Measurements from ENCODE around the gene GNL1.
"Not testable (repeated sequence)": the region's sequence is repeated elsewhere in the genome, so short reads cannot be mapped to it uniquely, and the experiment has no call there.

GNL1 gene

DNA sequence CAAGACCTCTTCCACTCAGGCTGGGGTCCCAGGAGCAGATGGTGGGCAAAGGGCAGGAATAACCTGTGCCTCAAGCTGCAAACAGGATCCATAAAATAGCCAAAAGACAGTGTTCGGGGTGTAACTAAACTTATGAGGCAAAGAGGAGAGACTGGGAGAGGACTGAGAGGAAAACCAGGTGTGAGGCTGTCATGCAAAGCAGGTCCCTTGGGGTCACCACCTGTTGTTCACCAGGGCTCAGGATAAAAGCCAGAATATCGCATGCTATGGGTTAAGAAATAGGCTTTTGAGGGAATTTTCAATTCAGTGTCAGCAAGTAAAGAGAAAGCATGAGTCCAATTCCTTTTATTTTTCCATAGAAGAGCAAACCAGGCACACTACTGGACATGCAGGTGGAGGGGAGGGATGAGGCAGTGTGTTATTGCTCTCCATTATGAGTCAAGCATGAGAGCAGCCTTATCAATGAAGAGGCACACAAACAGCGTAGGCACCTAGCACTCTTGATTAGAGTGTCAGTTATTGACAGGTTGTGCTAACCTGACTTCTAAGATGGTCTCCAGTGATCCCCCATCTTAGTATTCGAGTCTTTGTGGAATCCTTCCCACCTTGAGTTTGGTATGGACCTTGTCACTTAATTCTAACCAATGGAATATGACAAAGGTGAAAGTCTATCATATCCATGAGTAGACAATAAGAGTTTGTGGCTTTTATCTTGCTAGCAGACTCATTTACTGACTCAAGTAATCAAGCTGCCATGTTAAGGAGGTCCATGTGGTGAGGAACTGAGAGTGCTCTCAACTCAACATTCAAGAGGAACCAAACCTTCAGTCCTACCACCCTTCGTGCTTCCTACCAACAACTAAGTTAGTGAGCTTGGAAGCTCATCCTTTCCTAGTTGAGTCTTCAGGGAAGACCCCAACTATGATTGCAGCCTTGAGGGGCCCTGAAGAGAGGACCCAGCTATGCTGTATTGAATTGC lies 48.2 kb downstream of the GNL1 start:
- DNase-seq (ENCODE audit: low read depth) = no peak
- H3K4me3 ChIP-seq (ENCODE audit: low read depth, low read length) = no peak overlapping the region
- TF ChIP-seq, protein P1, sequence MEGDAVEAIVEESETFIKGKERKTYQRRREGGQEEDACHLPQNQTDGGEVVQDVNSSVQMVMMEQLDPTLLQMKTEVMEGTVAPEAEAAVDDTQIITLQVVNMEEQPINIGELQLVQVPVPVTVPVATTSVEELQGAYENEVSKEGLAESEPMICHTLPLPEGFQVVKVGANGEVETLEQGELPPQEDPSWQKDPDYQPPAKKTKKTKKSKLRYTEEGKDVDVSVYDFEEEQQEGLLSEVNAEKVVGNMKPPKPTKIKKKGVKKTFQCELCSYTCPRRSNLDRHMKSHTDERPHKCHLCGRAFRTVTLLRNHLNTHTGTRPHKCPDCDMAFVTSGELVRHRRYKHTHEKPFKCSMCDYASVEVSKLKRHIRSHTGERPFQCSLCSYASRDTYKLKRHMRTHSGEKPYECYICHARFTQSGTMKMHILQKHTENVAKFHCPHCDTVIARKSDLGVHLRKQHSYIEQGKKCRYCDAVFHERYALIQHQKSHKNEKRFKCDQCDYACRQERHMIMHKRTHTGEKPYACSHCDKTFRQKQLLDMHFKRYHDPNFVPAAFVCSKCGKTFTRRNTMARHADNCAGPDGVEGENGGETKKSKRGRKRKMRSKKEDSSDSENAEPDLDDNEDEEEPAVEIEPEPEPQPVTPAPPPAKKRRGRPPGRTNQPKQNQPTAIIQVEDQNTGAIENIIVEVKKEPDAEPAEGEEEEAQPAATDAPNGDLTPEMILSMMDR (IDR thresholded peaks at IDR 0.05; ENCODE audit: control insufficient read depth, extremely low read depth, insufficient read depth) = no peak

DNA sequence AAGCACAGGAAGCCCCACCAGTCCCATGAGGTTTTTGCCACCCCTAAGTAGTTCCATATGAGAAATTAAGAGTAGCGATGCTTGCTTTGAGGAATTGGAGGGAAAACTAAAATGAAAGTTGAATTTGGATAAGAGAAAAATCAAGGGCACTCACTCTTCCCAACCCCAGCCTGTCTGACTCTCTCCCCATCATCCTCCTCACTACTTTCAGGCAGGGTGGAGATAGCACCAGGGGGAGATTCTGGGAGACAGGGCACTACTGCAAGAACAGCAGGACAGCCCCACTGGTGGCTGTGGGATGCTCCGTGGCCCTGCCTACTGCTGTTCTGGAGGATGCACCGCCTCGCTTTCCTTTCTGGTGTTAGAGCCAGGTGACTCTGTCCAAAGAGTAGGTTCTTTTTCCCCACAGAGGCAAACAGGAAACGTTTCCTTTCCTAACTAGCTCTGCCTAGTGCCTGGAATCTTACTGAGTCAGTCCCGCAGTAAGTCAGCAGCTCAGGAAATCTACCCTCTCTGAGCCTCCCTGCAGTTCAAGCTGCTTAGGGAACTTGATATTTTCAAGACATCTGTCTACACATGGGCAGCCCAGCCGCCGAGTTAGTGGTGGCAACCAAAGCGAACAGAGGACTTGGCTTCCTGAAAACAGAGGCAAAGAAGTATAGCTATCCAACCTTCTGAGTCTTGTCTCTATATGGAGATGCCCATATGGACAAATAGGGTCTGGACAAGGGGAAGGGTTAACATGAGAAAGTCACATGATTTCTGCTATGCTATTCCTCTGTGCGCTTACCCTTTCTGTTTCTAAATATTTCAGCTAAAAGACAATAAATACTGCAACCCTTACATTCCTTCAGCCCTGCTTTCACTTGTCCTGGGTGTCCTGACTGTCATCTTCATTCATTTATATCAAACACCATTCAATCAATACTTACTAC lies 55.6 kb downstream of the GNL1 start:
- DNase-seq (ENCODE audit: low read depth) = no peak

GRCh38 chr6:30498705-30499104 lies 57.6 kb downstream of the GNL1 start:
- H3K4me3 ChIP-seq (ENCODE audit: low read depth, low read length); DNase-seq (ENCODE audit: low read depth): not testable (repeated sequence)

More for the DNA sequence above, 55.6 kb downstream of the GNL1 start:
- TF ChIP-seq, protein P1 (IDR thresholded peaks at IDR 0.05; ENCODE audit: control insufficient read depth, extremely low read depth, insufficient read depth) = no peak
- H3K4me3 ChIP-seq (ENCODE audit: low read depth, low read length) = no peak overlapping the region

DNA sequence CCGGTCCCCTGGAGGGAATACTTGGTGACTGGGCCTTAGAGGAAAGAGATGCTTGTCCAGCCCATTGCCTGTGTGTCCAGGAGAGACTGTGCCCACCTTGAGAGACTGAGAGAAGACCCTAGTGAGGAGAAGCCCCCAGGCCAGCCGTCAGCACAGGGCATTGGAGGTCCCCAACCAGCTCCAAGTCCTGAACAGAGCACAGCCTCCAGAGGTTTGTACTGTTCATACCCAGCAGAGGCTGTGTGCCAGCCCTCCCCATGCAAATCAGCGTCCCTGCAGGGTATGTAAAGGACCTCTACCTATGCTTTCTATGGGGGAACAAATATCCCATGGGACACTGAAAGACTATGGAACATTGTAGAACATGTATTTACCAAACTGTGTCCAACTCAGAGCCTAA lies 58.6 kb downstream of the GNL1 start:
- no peak overlapping the region for H3K4me3 ChIP-seq (ENCODE audit: low read depth, low read length)
- TF ChIP-seq, protein P1 (IDR thresholded peaks at IDR 0.05; ENCODE audit: control insufficient read depth, extremely low read depth, insufficient read depth) = no peak
- no peak for DNase-seq (ENCODE audit: low read depth)

- not testable (repeated sequence) for DNase-seq (ENCODE audit: low read depth); H3K4me3 ChIP-seq (ENCODE audit: low read depth, low read length)
Observed at GRCh38 chr6:30497261-30497599, 59.1 kb downstream of the GNL1 start.

DNA sequence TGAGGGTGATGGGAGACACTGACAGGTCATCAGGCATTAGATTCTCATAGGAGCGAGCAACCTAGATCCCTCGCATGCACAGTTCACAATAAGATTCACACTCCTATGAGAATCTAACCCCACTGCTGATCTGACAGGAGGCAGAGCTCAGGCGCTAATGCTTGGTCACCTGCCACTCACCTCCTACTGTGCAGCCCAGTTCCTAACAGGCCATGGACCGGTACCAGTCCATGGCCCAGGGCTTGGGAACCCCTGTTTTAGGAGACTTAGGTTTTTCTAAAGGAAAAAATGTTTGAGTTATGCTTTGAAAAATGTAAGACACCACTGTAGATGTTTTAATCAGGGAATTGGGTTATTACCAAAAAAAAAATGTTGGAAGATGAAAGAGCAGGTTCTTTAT lies 60.3 kb downstream of the GNL1 start:
- no peak overlapping the region for H3K4me3 ChIP-seq (ENCODE audit: low read depth, low read length)
- no peak for DNase-seq (ENCODE audit: low read depth)
- TF ChIP-seq, protein P1 (IDR thresholded peaks at IDR 0.05; ENCODE audit: control insufficient read depth, extremely low read depth, insufficient read depth) = no peak

- H3K4me3 ChIP-seq (ENCODE audit: low read depth, low read length); DNase-seq (ENCODE audit: low read depth): not testable (repeated sequence)
Observed at GRCh38 chr6:30495060-30495459, 61.2 kb downstream of the GNL1 start.

GRCh38 chr6:30494291-30494861 lies 61.9 kb downstream of the GNL1 start:
- no peak for DNase-seq (ENCODE audit: low read depth)
- TF ChIP-seq, protein P1 (IDR thresholded peaks at IDR 0.05; ENCODE audit: control insufficient read depth, extremely low read depth, insufficient read depth) = no peak
- H3K4me3 ChIP-seq (ENCODE audit: low read depth, low read length) = no peak overlapping the region

All from LNCaP clone FGC (cell line).